Activated CD8-positive, alpha-beta T cell treated with anti-CD3 and anti-CD28 coated beads for 36 hours (primary cell): ENCODE data around the gene RNU6-1. TPM values are rescaled to one million over a fixed set of nuclear protein-coding genes. Genes with fewer than 3 reads are reported as not detected.
A peak's percentile ranks its signal among the peaks of the same experiment; 100 is the strongest.

Experiments used
- ATAC-seq: fragments of 200-7000 bp; cut with Tn5 transposase; one replicate; pipeline ENCODE4 v1.10.0; 2021; ENCODE audit warnings: mild to moderate bottlenecking, moderate library complexity
- CTCF ChIA-PET: fragments of 350-600 bp; sonication (Branson Sonifier 250); formaldehyde crosslinking; loops from one replicate; lab custom pipeline; 2021; ENCODE audit warnings: antibody characterized with exemption; lab: Charles Lee
- POLR2A ChIA-PET: fragments of 350-600 bp; sonication (Branson Sonifier 250); formaldehyde crosslinking; loops from one replicate; lab custom pipeline; 2021; ENCODE audit warnings: antibody characterized with exemption; lab: Charles Lee
- DNase-seq: peaks from one replicate; pipeline ENCODE4 v3.0.0-alpha.2; 2020
- H3K27ac Mint-ChIP-seq: one replicate; pipeline ENCODE4 v1.8.0; 2021; ENCODE audit warnings: mild to moderate bottlenecking, mixed read lengths
- H3K27me3 Mint-ChIP-seq: one replicate; pipeline ENCODE4 v1.8.0; 2021; ENCODE audit warnings: mixed read lengths
- H3K36me3 Mint-ChIP-seq: one replicate; pipeline ENCODE4 v1.8.0; 2021; ENCODE audit warnings: low read depth, mixed read lengths
- H3K4me1 Mint-ChIP-seq: one replicate; pipeline ENCODE4 v1.8.0; 2021; ENCODE audit warnings: low read depth, mixed read lengths
- H3K4me3 Mint-ChIP-seq: one replicate; pipeline ENCODE4 v1.8.0; 2021; ENCODE audit warnings: mild to moderate bottlenecking, moderate library complexity, mixed read lengths
- H3K9me3 Mint-ChIP-seq: one replicate; pipeline ENCODE4 v1.8.0; 2021; ENCODE audit warnings: mixed read lengths
- intact Hi-C: fragments of 100-400 bp; cut with micrococcal nuclease; formaldehyde crosslinking; loops from one replicate; pipeline ENCODE4 v1.10.0; 2022
- total RNA-seq, 2 experiments: library from RNA; stranded (reverse); gene quantifications; one replicate each; pipeline ENCODE4 v1.2.3, GENCODE V29; 2021
- TF ChIP-seq, protein P1 (sequence below): fragments of 200-600 bp; IDR thresholded peaks from one replicate; pipeline ENCODE4 v1.8.0; 2022; ENCODE audit warnings: antibody characterized with exemption, mild to moderate bottlenecking

Gene RNU6-1
- total RNA-seq, 2 experiments from 2014 or later: not detected

DNA sequence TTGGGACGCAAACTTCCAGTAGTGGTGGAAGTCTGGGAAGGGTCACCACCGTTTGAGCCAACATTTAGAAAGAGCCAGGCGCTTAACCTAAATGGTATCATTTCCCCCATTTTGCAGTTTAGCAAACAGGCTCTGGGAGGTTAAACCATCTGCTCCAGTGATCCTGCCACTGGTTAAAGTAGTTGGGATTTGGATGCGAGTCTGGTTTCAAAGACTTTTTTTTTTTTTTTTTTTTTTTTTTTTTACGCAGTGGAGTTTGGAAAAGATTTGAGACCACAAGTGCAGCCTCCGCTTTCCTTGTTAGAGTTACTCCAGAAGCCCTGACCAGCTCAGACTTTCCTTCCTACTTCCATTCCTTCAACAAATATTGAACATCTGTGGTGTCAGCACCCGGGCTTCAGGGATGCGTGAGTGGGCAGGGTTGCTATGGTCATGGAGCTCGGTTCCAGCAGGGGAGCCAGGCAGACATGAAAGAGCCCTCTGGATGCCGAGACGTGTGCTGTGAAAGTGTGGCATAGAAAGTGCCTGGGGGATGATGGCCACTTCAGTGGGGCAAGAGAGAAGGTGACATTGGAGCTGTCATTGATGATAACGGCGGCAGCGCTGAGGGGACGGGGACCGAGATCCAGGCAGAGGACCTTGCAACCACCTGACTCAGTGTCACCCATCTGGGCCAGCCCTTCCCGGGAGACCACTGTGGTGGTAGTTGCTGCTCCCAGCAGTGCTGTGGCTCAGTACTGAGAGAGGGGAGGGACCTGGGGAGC is 1.1 kb upstream of the RNU6-1 start:
- Mint-ChIP-seq H3K27me3 (peaks cover 10% of the 10 kb centered on the region), H3K4me3 (peak overlapping the region; percentile 84), H3K36me3 (peaks cover 2% of the 10 kb centered on the region), H3K9me3 (no peaks in the 10 kb centered on the region), H3K4me1 (peaks cover 12% of the 10 kb centered on the region), H3K27ac (peak overlapping the region; percentile 97)
- ChIA-PET CTCF (interaction anchor here (1.5 to 2.0 kb wide), 3 partner anchors 22 to 384 kb away, joined by 4 to 5 read pairs (median 4); no protein-coding TSS in a partner anchor), POLR2A (interaction anchor here (0.6 to 1.0 kb wide), 4 partner anchors 20 to 502 kb away, joined by 3 to 4 read pairs (median 4); no protein-coding TSS in a partner anchor)
- no peak for DNase-seq
- ATAC-seq: no peak
- intact Hi-C loops: no loop called here
- TF ChIP-seq, protein P1, sequence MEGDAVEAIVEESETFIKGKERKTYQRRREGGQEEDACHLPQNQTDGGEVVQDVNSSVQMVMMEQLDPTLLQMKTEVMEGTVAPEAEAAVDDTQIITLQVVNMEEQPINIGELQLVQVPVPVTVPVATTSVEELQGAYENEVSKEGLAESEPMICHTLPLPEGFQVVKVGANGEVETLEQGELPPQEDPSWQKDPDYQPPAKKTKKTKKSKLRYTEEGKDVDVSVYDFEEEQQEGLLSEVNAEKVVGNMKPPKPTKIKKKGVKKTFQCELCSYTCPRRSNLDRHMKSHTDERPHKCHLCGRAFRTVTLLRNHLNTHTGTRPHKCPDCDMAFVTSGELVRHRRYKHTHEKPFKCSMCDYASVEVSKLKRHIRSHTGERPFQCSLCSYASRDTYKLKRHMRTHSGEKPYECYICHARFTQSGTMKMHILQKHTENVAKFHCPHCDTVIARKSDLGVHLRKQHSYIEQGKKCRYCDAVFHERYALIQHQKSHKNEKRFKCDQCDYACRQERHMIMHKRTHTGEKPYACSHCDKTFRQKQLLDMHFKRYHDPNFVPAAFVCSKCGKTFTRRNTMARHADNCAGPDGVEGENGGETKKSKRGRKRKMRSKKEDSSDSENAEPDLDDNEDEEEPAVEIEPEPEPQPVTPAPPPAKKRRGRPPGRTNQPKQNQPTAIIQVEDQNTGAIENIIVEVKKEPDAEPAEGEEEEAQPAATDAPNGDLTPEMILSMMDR: no peak

DNA sequence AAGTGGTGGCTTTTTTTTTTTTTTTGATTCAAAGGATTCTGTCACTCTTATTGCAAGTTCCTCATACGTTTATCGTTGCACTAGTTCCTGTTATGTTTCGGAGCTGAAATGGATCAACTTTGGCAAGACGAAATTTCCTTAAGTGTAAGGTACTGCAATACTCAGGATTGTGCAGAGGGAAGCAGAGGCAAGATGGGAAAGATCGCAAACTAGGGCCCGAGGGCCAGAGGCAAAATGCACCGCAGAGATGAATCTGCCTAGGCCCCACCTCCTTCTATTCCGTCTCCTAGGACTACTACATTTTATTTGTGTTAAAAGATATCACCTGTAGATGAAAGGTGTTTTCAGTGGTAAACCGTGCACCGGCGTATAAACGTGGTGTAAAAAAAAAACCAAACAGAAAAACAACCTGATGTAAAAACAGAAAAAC is 331 bp downstream of the RNU6-1 start:
- Mint-ChIP-seq H3K27ac (peak overlapping the region; percentile 97), H3K27me3 (peaks cover 23% of the 10 kb centered on the region), H3K36me3 (peaks cover 2% of the 10 kb centered on the region), H3K9me3 (no peaks in the 10 kb centered on the region), H3K4me3 (peak overlapping the region; percentile 84), H3K4me1 (peaks cover 17% of the 10 kb centered on the region)
- ChIA-PET POLR2A (interaction anchor here (1.0 kb wide), 1 partner anchor 318 kb away, joined by 3 read pairs; no protein-coding TSS in a partner anchor), CTCF (no interaction called here)
- ATAC-seq (peak; percentile 51), DNase-seq (no peak)
- intact Hi-C loops: loop anchor here (10.0 kb wide), 2 partner anchors 315 to 895 kb away; partner anchors contain the start of gene C15orf61
- TF ChIP-seq, protein P1: no peak

DNA sequence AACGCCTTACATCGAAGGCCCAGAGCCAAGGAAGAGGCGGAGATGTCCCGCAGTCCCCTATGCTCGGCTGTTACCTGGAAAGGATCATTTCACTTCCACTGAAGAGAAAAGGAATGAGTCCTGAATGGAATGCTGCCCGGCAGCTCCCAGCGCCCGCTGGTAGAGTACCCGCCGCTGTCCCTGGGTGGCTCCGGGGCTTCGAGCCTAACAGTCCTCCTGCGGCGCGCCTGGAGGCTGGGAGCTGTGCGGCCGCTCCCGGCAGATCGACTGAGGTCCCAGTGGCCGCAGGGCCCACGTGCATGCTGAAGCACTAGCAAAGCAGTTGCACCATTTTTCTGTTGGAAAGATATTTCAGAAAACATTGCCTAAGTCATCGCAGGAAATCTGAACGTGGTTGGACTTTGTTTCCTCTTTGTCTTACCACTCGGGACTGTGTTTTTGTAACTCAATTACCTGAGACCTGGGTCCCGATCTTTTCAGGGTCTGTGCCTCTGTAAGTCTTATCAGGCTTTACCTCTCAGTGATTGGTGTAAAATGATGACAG is 984 bp downstream of the RNU6-1 start:
- Mint-ChIP-seq H3K4me1 (peaks cover 22% of the 10 kb centered on the region), H3K4me3 (peak overlapping the region; percentile 84), H3K36me3 (peaks cover 2% of the 10 kb centered on the region), H3K27me3 (peaks cover 28% of the 10 kb centered on the region), H3K27ac (peak overlapping the region; percentile 46), H3K9me3 (no peaks in the 10 kb centered on the region)
- intact Hi-C loops: loop anchor here (10.0 kb wide), 2 partner anchors 314 to 894 kb away; partner anchors contain the start of gene C15orf61
- DNase-seq (no peak), ATAC-seq (no peak)
- ChIA-PET POLR2A (no interaction called here), CTCF (interaction anchor here (4.2 kb wide), 1 partner anchor 382 kb away, joined by 74 read pairs; no protein-coding TSS in a partner anchor)
- TF ChIP-seq, protein P1: no peak

DNA sequence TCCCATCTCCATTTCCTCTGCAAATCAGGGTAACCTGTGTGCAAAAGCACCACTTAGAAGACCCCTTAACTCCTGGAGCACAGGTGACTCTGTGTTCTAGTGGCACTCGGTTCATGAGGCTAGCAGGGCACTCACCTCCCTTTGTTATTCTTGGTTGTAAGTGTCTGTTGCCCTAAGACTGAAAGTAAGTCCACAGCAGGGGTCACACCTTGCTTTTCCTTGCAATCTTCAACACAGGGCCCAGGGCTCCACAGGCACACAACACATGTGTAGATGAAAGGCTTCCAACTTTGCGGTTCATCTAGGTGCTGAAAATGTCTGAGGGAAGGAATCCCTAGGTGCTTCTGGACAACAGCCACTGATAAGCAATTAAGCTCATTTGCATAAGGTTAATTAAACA is 2.9 kb downstream of the RNU6-1 start:
- ATAC-seq (no peak), DNase-seq (no peak)
- no peaks in the 10 kb centered on the region for H3K9me3 Mint-ChIP-seq
- H3K36me3 Mint-ChIP-seq: peaks cover 2% of the 10 kb centered on the region
- H3K4me1 Mint-ChIP-seq: peaks cover 30% of the 10 kb centered on the region
- peaks cover 44% of the 10 kb centered on the region for H3K27me3 Mint-ChIP-seq
- ChIA-PET CTCF (interaction anchor here (0.6 to 4.2 kb wide), 8 partner anchors 12 to 380 kb away, joined by 3 to 74 read pairs (median 7); partner anchors contain the start of gene SKOR1), POLR2A (no interaction called here)
- H3K4me3 Mint-ChIP-seq: no peak overlapping the region
- TF ChIP-seq, protein P1: no peak
- intact Hi-C loops: loop anchor here (2.0 to 10.0 kb wide), 4 partner anchors 54 to 892 kb away; partner anchors contain the start of gene C15orf61
- H3K27ac Mint-ChIP-seq: no peak overlapping the region
